K562 (cell line): ENCODE measurements around the gene MAP1A. TPM values are rescaled to one million over a fixed set of nuclear protein-coding genes. Genes with fewer than 3 reads are reported as not detected.
A peak's percentile ranks its signal among the peaks of the same experiment; 100 is the strongest.

Source experiments
- ATAC-seq: fragments of 200-7000 bp; cut with Tn5 transposase; 3 replicates; pipeline ENCODE4 v1.9.1; 2020; ENCODE audit warnings: moderate library complexity
- BruUV-seq: library from RNA; stranded (reverse); fragments of 400-500 nt; replicated peaks from 2 replicates; lab custom pipeline; 2021; lab: Mats Ljungman, UMichigan
- CTCF ChIA-PET: fragments of 300-600 bp; formaldehyde crosslinking; extraction: SDS; loops from one replicate; lab custom pipeline; 2021; ENCODE audit warnings: low intra/inter-chr PET ratio; lab: Yijun Ruan, JAX
- POLR2A ChIA-PET: fragments of 300-600, 350-650 bp; sonication (Branson Sonifier 250); formaldehyde crosslinking; extraction: SDS; loops from one replicate; lab custom pipeline; 2021; ENCODE audit warnings: antibody characterized with exemption, inconsistent platforms; lab: Yijun Ruan, JAX
- DNase-seq, 4 experiments: peaks; one replicate each; pipeline versions ENCODE4 v3.0.0 to v3.0.0-alpha.2; 2011 to 2018; ENCODE audit warnings: low spot score in 3 of 4, mixed read lengths in 3 of 4; ENCODE audit errors: extremely low read depth in 1 of 4
- FAIRE-seq: peaks from 2 replicates; lab custom pipeline; 2011; peaks lifted over from hg19 to GRCh38; lab: Jason Lieb, UNC
- H2AFZ ChIP-seq: 2 replicates; pipeline ENCODE4 v1.6.0; 2011; ENCODE audit warnings: low read depth, low read length, control low read depth, inconsistent platforms
- H3K27ac ChIP-seq: fragments of 200-600 bp; 3 replicates; pipeline ENCODE4 v1.8.0; 2011; ENCODE audit warnings: low read depth, mild to moderate bottlenecking, control low read depth, inconsistent platforms, low read length, moderate library complexity, mixed read lengths; ENCODE audit errors: extremely low read depth
- H3K27me3 ChIP-seq, 2 experiments: fragments of 300-600 bp in 1 of 2; 2 replicates in 1 of 2; 3 replicates in 1 of 2; pipeline versions ENCODE4 v1.6.0 to v1.8.0; 2011; ENCODE audit warnings: inconsistent platforms in 2 of 2, low read length in 2 of 2, mild to moderate bottlenecking in 1 of 2, mixed read lengths in 1 of 2, moderate library complexity in 1 of 2; ENCODE audit not compliant: control insufficient read depth in 2 of 2, insufficient read depth in 2 of 2
- H3K36me3 ChIP-seq: fragments of 300-600 bp; 3 replicates; pipeline ENCODE4 v1.8.0; 2011; ENCODE audit warnings: mild to moderate bottlenecking, low read length, inconsistent platforms; ENCODE audit not compliant: control insufficient read depth, insufficient read depth
- H3K4me1 ChIP-seq, 2 experiments: fragments of 200-600 bp in 1 of 2; replicated peaks in 1 of 2; 2 replicates in 1 of 2; 3 replicates in 1 of 2; pipeline versions ENCODE4 v1.5.1 to v1.8.0; 2011; ENCODE audit warnings: inconsistent platforms in 2 of 2, low read length in 2 of 2, mild to moderate bottlenecking in 1 of 2, mixed read lengths in 1 of 2, moderate library complexity in 1 of 2; ENCODE audit not compliant: control insufficient read depth in 2 of 2, insufficient read depth in 2 of 2
- H3K4me2 ChIP-seq: 2 replicates; pipeline ENCODE4 v1.6.1; 2011; ENCODE audit warnings: low read length, control low read depth, inconsistent platforms, mixed read lengths; ENCODE audit not compliant: insufficient read depth
- H3K4me3 ChIP-seq: fragments of 200-600 bp; sonication (generic), shearing (Covaris generic); 2 replicates; pipeline ENCODE4 v1.5.1; 2016; ENCODE audit warnings: control low read depth, inconsistent platforms
- H3K79me2 ChIP-seq: fragments of 200-600 bp; 3 replicates; pipeline ENCODE4 v1.8.0; 2011; ENCODE audit warnings: low read length, inconsistent platforms; ENCODE audit not compliant: control insufficient read depth, insufficient read depth
- H3K9ac ChIP-seq, 2 experiments: 2 replicates each; pipeline versions ENCODE4 v1.6.0 to v1.6.1; 2011; ENCODE audit warnings: low read depth in 2 of 2, low read length in 2 of 2, control low read depth in 1 of 2, inconsistent platforms in 1 of 2, mild to moderate bottlenecking in 1 of 2, mixed read lengths in 1 of 2; ENCODE audit not compliant: insufficient read depth in 1 of 2
- H3K9me1 ChIP-seq: one replicate; pipeline ENCODE4 v1.6.0; 2011; ENCODE audit warnings: inconsistent platforms, mild to moderate bottlenecking, low read length, moderate library complexity; ENCODE audit not compliant: control insufficient read depth, insufficient read depth
- H3K9me3 ChIP-seq: replicated peaks from 2 replicates; pipeline ENCODE4 v1.5.1; 2011; ENCODE audit warnings: low read depth, low read length, inconsistent platforms; ENCODE audit not compliant: control insufficient read depth, insufficient read depth
- H4K20me1 ChIP-seq: replicated peaks from 2 replicates; pipeline ENCODE4 v1.6.1; 2011; ENCODE audit warnings: low read length, inconsistent platforms, mixed read lengths; ENCODE audit not compliant: control insufficient read depth, insufficient read depth
- BMI1 ChIP-seq: fragments of 150-350 bp; IDR thresholded peaks from 2 replicates; pipeline ENCODE4 v1.6.1; 2014; ENCODE audit warnings: low read length
- CCNT2 ChIP-seq: IDR thresholded peaks from 2 replicates; pipeline ENCODE4 v1.6.1; 2011; ENCODE audit warnings: borderline replicate concordance, low read depth, mild to moderate bottlenecking, moderate library complexity, mixed read lengths, low read length; ENCODE audit not compliant: insufficient read length; ENCODE audit errors: extremely low read depth
- HNRNPUL1 ChIP-seq: fragments of 200-400 bp; formaldehyde crosslinking; IDR thresholded peaks from 2 replicates; pipeline ENCODE4 v1.6.1; 2017; ENCODE audit warnings: low read length
- MCM5 ChIP-seq: fragments of 450-650 bp; IDR thresholded peaks from 2 replicates; pipeline ENCODE4 v1.6.1; 2016; ENCODE audit warnings: low read depth
- MXI1 ChIP-seq: IDR thresholded peaks from 2 replicates; pipeline ENCODE4 v1.6.1; 2011; ENCODE audit warnings: low read depth, mild to moderate bottlenecking, improper control_type of control experiment, low read length
- PATZ1 ChIP-seq: fragments of 250-450 bp; sonication (Bioruptor Pico); IDR thresholded peaks from 2 replicates; pipeline ENCODE4 v1.5.0; 2020; ENCODE audit warnings: mild to moderate bottlenecking, borderline replicate concordance
- POU5F1 ChIP-seq: fragments of 150-350 bp; IDR thresholded peaks from 2 replicates; pipeline ENCODE4 v1.6.1; 2014; ENCODE audit warnings: borderline replicate concordance, low read length, low read depth, mild to moderate bottlenecking; ENCODE audit not compliant: partially characterized antibody
- RBFOX2 ChIP-seq: fragments of 200-400 bp; formaldehyde crosslinking; IDR thresholded peaks from 2 replicates; pipeline ENCODE4 v1.6.1; 2017; ENCODE audit warnings: low read depth, mild to moderate bottlenecking, low read length, moderate library complexity
- RBM15 ChIP-seq: fragments of 200-400 bp; formaldehyde crosslinking; IDR thresholded peaks from 2 replicates; pipeline ENCODE4 v1.6.1; 2018; ENCODE audit warnings: mild to moderate bottlenecking, low read length, moderate library complexity; ENCODE audit not compliant: insufficient read depth
- SAP30 ChIP-seq: fragments of 200-600 bp; sonication (generic); IDR thresholded peaks from 2 replicates; pipeline ENCODE4 v1.6.1; 2012; ENCODE audit warnings: borderline replicate concordance, low read depth, mild to moderate bottlenecking, moderate library complexity, low read length, control low read depth, inconsistent platforms; ENCODE audit not compliant: insufficient read depth, poor library complexity, severe bottlenecking
- TRIM24 ChIP-seq, 2 experiments: fragments of 450-650 bp; IDR thresholded peaks; 2 replicates each; pipeline ENCODE4 v1.6.1; 2016
- TSC22D4 ChIP-seq: fragments of 450-650 bp; IDR thresholded peaks from 2 replicates; pipeline ENCODE4 v1.6.1; 2016; ENCODE audit warnings: missing genetic modification characterization, missing biosample characterization, control low read depth
- WHSC1 ChIP-seq: IDR thresholded peaks from one replicate; pipeline ENCODE4 v1.6.1; 2012; ENCODE audit warnings: low read length, control low read depth, inconsistent platforms
- ZNF263 ChIP-seq: sonication (generic); formaldehyde crosslinking; IDR thresholded peaks from 2 replicates; pipeline ENCODE4 v1.8.0; 2022; ENCODE audit warnings: mild to moderate bottlenecking, missing genetic modification reagents, borderline replicate concordance
- ZNF384 ChIP-seq: IDR thresholded peaks from 2 replicates; pipeline ENCODE4 v1.6.1; 2012; ENCODE audit warnings: low read depth, low read length, improper control_type of control experiment
- ZNF57 ChIP-seq: fragments of 450-650 bp; formaldehyde crosslinking; IDR thresholded peaks from 2 replicates; pipeline ENCODE4 v1.4.0; 2020; ENCODE audit warnings: mild to moderate bottlenecking, moderate library complexity
- WGBS: fragments of 100-300 bp; shearing (Covaris generic); methylation state at CpG from one replicate; pipeline ENCODE4 v1.1.6; 2016; ENCODE audit warnings: low coverage, mixed read lengths; ENCODE audit not compliant: insufficient coverage; ENCODE audit errors: missing lambda C conversion rate; 5-methylcytosine and 5-hydroxymethylcytosine counted together
- in situ Hi-C: fragments of 300-500 bp; cut with MboI; formaldehyde crosslinking; loops from 4 replicates; pipeline ENCODE4 v1.15.0; 2018; ENCODE audit warnings: inconsistent platforms, mixed read lengths
- intact Hi-C: fragments of 100-400 bp; cut with micrococcal nuclease; formaldehyde crosslinking; loops from 2 replicates; pipeline ENCODE4 v1.14.2; 2022
- polyA plus RNA-seq, 8 experiments: library from polyadenylated mRNA; depleted of rRNA in 4 of 8; stranded (reverse) in 5 of 8; unstranded in 3 of 8; fragments of >200 nt; fragmentation: Nextera tagmentation in 2 of 8; fragmentation: Illumina TruSeq in 1 of 8; extraction: Ambion mirVana in 2 of 8; extraction: Trizol in 1 of 8; gene quantifications; 2 replicates each; pipeline versions ENCODE4 v1.2.1 to v1.2.3, GENCODE V29; 2011 to 2014; ENCODE audit warnings: inconsistent platforms in 1 of 8, missing spikeins in 1 of 8
- total RNA-seq, 7 experiments: library from RNA; depleted of rRNA in 6 of 7; stranded (reverse); fragments of >200 nt in 6 of 7; fragmentation: Illumina TruSeq in 2 of 7; extraction: Trizol in 2 of 7; gene quantifications; 2 replicates each; pipeline versions ENCODE4 v1.2.1 to v1.2.3, GENCODE V29; 2011 to 2021; ENCODE audit warnings: low replicate concordance in 1 of 7

Gene MAP1A
- total and polyA plus RNA-seq, 9 of the 15 experiments (the other 6 are each of a cell fraction or from before 2014, with no cell fraction given) = 2.0 to 20.3 (median 7.3) TPM

GRCh38 chr15:43527016-43527801 lies 9.8 kb downstream of the MAP1A start:
- ChIA-PET POLR2A (interaction anchor here (0.8 to 4.5 kb wide), 3 partner anchors 13 to 28 kb away, joined by 3 to 63 read pairs (median 9); partner anchors contain the start of gene MAP1A), CTCF (no interaction called here)
- Histone ChIP-seq H4K20me1 (peaks cover 5% of the 10 kb centered on the region; the same call in 1 of the 2 replicates), H3K9me3 (no peaks in the 10 kb centered on the region), H3K36me3 (peaks cover 43% of the 10 kb centered on the region; the same call in 2 of the 3 replicates), H3K4me3 (no peak overlapping the region), H3K27ac (no peak overlapping the region), H3K27me3 (no peaks in the 10 kb centered on the region), H3K9me1 (peaks cover 7% of the 10 kb centered on the region), H3K79me2 (no peaks in the 10 kb centered on the region), H3K4me2 (no peak overlapping the region), H3K4me1 (peaks cover 4 to 12% of the 10 kb centered on the region in 2 experiments; a peak in 3 of 5 replicates), H2AFZ (no peak overlapping the region), H3K9ac (no peak overlapping the region)
- intact Hi-C loops = no loop called here
- DNase-seq = peak in 1 of 4 experiments; percentile 10
- no peak for TF ChIP-seq TRIM24 (IDR thresholded peaks at IDR 0.05)
- TF ChIP-seq ZNF57 (CRISPR knock-in tag) = no peak
- TF ChIP-seq PATZ1 (CRISPR knock-in tag) = no peak
- TF ChIP-seq ZNF263 (CRISPR knock-in tag) = no peak
- TF ChIP-seq TSC22D4 (tag) = no peak
- TF ChIP-seq RBFOX2 = no peak
- no peak for TF ChIP-seq MXI1
- no peak for TF ChIP-seq MCM5
- TF ChIP-seq HNRNPUL1 = no peak
- no peak for TF ChIP-seq ZNF384
- TF ChIP-seq SAP30 = no peak
- TF ChIP-seq RBM15 = no peak
- TF ChIP-seq WHSC1 = no peak
- no peak for TF ChIP-seq POU5F1
- no peak for TF ChIP-seq BMI1
- TF ChIP-seq CCNT2 = no peak
- BruUV-seq = no TSS peak
- 60% methylated on average over 8 of the region's 9 CpGs for WGBS
- no peak for ATAC-seq
- no peak for FAIRE-seq
- in situ Hi-C loops = no loop called here
